Neural progenitor cell (in vitro differentiated cells): ENCODE data around the gene TRMT5.

Experiments used
- CTCF ChIP-seq: fragments of 200-600 bp; sonication (generic); IDR thresholded peaks from 2 replicates; pipeline ENCODE4 v1.5.1; 2017; ENCODE audit warnings: antibody characterized with exemption, mild to moderate bottlenecking
- EZH2 ChIP-seq: fragments of 200-600 bp; sonication (generic); IDR thresholded peaks from 2 replicates; pipeline ENCODE4 v1.6.1; 2017; ENCODE audit warnings: antibody characterized with exemption, mild to moderate bottlenecking, moderate library complexity
- EZH2phosphoT487 ChIP-seq: fragments of 200-600 bp; sonication (generic); IDR thresholded peaks from 2 replicates; pipeline ENCODE4 v1.6.1; 2017; ENCODE audit warnings: antibody characterized with exemption

- TF ChIP-seq CTCF (no peak), EZH2 (no peak), EZH2phosphoT487 (no peak)
Measured at GRCh38 chr14:60963761-60964160, 17.1 kb downstream of the TRMT5 start.
